Measurements from ENCODE around the gene MRPL18.
"Not testable (repeated sequence)": the region's sequence is repeated elsewhere in the genome, so short reads cannot be mapped to it uniquely, and the experiment has no call there.

Gene MRPL18

DNA sequence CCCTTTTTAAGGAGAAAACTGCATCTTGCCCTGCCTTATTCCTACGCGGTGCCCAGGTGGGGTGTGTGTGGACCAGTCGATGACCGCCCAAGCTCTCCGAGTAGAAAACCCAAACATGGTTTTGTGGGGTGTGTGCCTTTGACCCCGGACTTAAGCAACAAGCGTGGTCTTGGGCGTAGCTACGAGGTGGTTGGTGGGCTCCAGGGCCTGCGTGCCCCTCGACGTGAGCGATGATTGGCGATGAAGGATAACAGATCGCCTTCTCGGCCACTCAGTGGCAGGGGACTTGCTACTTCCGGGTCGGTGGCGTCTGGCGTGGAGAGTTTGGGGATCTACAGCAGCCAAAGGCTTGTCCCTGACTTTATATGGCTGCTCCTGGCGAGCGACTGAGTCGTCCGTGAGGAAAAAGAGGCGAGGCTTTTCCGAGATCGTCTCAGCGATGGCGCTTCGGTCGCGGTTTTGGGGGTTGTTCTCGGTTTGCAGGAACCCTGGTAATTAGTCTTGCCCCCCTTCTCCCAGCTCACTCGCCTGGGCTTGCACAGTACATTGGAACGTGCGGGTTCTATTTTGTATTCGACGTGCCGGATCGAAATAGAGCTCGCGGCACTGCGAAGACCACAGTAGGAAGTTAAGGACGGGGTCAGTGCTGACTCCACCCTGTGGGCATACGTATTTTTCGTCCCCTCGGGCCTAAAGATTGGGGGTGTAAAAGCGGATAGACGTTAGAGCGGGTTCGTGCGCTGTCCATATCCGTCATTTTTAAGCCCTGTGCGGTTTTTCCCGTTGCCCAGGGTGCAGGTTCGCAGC is at the start of gene MRPL18:
Gene MRPL18, plus strand, starts transcription at position 319 of the 807 bp plus-strand sequence. Its CDS starts 121 bp downstream, at position 440.
- DNase-seq: peak; percentile 85 to 99 (median 96)
- intact Hi-C loops (cut with DNase I): loop anchor here (2.0 to 5.0 kb wide), 2 partner anchors 64 to 98 kb away; partner anchors contain the start of genes SOD2 and WTAP

GRCh38 chr6:159742165-159742564 is 48.1 kb upstream of the MRPL18 start:
- DNase-seq: no peak
- intact Hi-C loops (cut with DNase I): no loop called here

- intact Hi-C loops (cut with DNase I): no loop called here
- no peak for DNase-seq
Observed at GRCh38 chr6:159745081-159745480, 45.2 kb upstream of the MRPL18 start.

- DNase-seq: no peak
- intact Hi-C loops (cut with DNase I): no loop called here
Observed at GRCh38 chr6:159746759-159747158, 43.5 kb upstream of the MRPL18 start.

- intact Hi-C loops (cut with DNase I); DNase-seq: not testable (repeated sequence)
Observed at GRCh38 chr6:159748127-159748526, 42.1 kb upstream of the MRPL18 start.

- intact Hi-C loops (cut with DNase I): no loop called here
- DNase-seq: no peak
Observed at GRCh38 chr6:159751448-159751847, 38.8 kb upstream of the MRPL18 start.

DNA sequence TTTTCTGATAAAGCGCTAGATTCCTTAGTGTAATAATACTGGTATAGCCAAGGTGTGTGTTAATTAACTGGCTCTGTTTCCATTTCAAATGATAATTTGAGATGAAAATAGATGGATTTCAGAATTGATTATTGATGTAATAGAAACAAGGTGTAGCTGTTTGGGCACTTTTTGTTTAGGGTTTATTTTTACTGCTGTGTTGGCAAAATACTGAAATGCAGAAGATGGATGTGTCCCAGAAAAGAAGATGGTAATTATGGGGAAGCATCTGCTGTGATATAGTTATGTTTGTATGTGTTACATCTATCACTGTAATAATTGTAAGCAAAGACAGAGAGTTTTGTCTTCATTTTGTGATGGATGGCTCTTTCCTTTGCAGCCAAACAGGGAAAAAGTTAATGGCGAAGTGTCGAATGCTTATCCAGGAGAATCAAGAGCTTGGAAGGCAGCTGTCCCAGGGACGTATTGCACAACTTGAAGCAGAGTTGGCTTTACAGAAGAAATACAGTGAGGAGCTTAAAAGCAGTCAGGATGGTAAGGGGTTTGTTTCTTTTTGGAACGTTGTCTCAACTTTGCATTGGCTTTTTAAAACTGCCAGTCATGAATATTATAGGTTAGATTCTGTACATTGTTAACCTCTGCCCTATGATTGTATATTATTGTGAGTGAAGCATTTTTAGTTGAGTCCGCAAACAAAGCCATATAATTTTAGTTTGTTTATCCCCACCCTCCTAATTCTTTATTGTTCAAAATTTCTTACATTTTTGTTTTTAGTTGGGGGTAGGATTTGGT is 37.0 kb upstream of the MRPL18 start:
- DNase-seq: no peak
- intact Hi-C loops (cut with DNase I): no loop called here

GRCh38 chr6:159754401-159754800 is 35.9 kb upstream of the MRPL18 start:
- intact Hi-C loops (cut with DNase I): no loop called here
- no peak for DNase-seq

DNA sequence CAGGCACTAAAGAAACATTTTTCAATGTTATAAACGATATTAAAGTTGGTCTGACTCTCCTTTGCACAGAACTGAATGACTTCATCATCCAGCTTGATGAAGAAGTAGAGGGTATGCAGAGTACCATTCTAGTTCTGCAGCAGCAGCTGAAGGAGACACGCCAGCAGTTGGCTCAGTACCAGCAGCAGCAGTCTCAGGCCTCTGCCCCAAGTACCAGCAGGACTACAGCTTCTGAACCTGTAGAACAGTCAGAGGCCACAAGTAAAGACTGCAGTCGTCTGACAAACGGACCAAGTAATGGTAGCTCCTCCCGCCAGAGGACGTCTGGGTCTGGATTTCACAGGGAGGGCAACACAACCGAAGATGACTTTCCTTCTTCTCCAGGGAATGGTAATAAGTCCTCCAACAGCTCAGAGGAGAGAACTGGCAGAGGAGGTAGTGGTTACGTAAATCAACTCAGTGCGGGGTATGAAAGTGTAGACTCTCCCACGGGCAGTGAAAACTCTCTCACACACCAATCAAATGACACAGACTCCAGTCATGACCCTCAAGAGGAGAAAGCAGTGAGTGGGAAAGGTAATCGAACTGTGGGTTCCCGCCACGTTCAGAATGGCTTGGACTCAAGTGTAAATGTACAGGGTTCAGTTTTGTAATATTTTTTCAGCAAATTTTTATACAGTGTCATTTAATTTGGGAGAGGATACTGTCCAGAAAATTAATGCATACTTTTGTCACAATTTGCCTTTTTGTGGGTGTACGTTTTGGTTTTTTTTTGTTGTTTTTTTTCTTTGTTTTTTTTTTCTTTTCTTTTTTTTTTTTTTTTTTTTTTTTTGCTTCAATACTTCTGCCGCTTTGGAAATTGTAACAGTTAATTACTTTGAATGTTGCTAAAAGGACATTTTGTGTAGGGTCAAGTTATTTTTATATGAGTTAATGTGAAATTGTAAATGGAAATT is 35.0 kb upstream of the MRPL18 start:
- intact Hi-C loops (cut with DNase I): no loop called here
- peak in 6 of 10 donors; percentile 13 to 81 (median 29) for DNase-seq

DNA sequence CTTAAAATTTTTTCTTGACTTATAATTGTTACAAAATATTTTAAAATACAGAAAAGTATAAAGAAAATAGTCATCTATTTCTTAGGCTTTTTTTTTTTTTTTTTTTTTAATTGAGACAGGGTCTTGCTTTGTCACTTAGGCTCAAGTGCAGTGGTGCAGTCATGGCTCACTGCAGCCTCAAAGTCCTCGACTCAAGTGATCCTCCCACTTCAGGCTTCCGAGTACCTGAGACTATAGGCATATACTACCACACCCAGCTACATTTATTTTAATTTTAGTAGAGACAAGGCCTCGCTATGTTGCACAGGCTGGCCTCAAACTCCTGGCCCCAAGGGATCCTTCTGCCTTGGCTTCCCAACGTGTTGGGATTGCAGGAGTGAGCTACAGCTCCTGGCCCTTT is 33.8 kb upstream of the MRPL18 start:
- no peak for DNase-seq

GRCh38 chr6:159758031-159759001 is 32.0 kb upstream of the MRPL18 start:
- DNase-seq: no peak
- intact Hi-C loops (cut with DNase I): no loop called here

More for the DNA sequence above, 33.8 kb upstream of the MRPL18 start:
- intact Hi-C loops (cut with DNase I): no loop called here

GRCh38 chr6:159759645-159760044 is 30.6 kb upstream of the MRPL18 start:
- no peak for DNase-seq
- intact Hi-C loops (cut with DNase I): loop anchor here (2.0 kb wide), 1 partner anchor 29 kb away; the partner anchor contains the start of gene TCP1

- intact Hi-C loops (cut with DNase I): loop anchor here (1.0 to 2.0 kb wide), 2 partner anchors 28 to 33 kb away; partner anchors contain the start of genes TCP1 and WTAP
- DNase-seq: no peak
Observed at GRCh38 chr6:159760602-159761057, 29.6 kb upstream of the MRPL18 start.

DNA sequence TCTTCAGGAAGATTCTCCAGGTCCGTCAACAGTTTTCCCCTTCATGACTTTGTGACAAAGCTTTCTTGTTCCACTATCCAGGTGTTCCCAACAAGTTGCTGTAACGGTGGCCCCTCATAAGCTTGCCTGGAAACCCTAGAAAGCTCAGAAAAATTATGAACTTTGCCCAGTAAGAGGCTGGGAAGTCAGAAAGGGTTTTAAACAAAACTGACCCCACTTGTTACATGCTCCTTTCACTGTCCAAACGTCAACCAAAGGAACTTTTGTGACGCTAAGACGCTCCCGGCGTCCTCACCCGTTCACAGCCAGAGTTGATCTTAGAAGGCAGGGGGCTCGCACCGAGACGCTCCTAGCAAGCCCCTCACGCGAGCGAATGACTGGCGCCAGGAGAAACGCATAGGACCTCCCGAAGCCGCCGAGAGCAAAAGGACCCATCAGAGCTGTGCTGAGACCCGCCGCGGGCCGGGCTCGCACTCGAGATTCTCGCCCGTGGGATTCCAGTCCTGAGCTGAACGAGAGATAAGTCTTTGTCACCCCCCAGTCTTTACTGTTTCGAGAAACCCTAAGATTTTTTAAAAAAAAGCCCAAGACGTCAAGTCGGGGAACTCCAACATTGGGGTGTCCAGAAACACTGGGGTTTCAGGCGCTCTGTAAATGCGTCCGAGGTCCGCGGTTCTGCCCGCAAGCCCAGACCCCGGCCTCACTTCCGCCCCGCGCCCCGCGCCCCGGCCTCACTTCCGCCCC is 29.0 kb upstream of the MRPL18 start:
- peak in 8 of 10 donors; percentile 8 to 83 (median 22) for DNase-seq
- intact Hi-C loops (cut with DNase I): loop anchor here (1.0 to 2.0 kb wide), 2 partner anchors 28 to 34 kb away; partner anchors contain the start of genes TCP1 and WTAP

- intact Hi-C loops (cut with DNase I): loop anchor here (1.0 to 2.0 kb wide), 3 partner anchors 27 to 69 kb away; partner anchors contain the start of genes SOD2, TCP1 and WTAP
- peak; percentile 97 to 100 (median 99) for DNase-seq
Observed at GRCh38 chr6:159761873-159762680, 28.2 kb upstream of the MRPL18 start, which contains the start of gene ACAT2. ACAT2 (plus strand) TSS chr6:159762045; CDS start chr6:159762088, 43 bp downstream.

DNA sequence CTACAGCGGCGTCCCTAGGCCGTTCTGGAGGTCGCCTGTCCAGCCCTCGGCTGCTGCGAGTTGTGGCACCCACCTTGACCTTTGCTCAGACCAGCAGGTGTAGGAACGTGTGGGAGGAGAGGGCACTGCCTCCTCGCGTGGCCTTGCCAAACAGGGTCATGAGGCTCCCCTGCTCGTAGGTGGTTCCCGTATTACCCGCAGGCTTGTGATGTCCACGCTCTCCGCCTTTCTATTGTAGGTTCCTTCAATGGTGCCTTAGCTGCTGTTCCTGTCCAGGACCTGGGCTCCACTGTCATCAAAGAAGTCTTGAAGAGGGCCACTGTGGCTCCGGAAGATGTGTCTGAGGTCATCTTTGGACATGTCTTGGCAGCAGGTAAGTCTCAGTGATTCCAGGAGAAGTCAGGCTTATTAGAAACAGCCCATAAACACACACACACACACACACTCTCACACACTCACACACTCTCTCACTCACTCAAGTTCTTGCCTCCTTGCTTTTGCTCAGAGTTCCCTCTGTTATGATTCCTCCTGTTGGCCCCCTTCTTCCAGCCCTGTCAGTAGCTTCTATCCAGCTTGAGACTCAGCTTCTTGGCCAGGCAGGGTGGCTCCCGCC is 27.5 kb upstream of the MRPL18 start:
- intact Hi-C loops (cut with DNase I): loop anchor here (2.0 kb wide), 1 partner anchor 70 kb away; the partner anchor contains the start of gene SOD2

More for the DNA sequence above, 27.5 kb upstream of the MRPL18 start:
- peak in 3 of 10 donors; percentile 18 to 81 (median 19) for DNase-seq
